Astrocyte (in vitro differentiated cells and primary cell): ENCODE data around the gene GPC3. TPM values are rescaled to one million over a fixed set of nuclear protein-coding genes. Genes with fewer than 3 reads are reported as not detected.

Experiments
- DNase-seq: peaks from one replicate; pipeline ENCODE4 v3.0.0-alpha.2; 2010; ENCODE audit warnings: low read depth
- FAIRE-seq: peaks from 2 replicates; lab custom pipeline; 2011; peaks lifted over from hg19 to GRCh38; lab: Jason Lieb, UNC
- H2AFZ ChIP-seq: 2 replicates; pipeline ENCODE4 v1.6.0; 2012; ENCODE audit warnings: low read depth, low read length, inconsistent platforms
- H3K27ac ChIP-seq: 2 replicates; pipeline ENCODE4 v1.5.1; 2011; ENCODE audit warnings: low read depth, low read length, inconsistent platforms
- H3K27me3 ChIP-seq: 2 replicates; pipeline ENCODE4 v1.6.0; 2011; ENCODE audit warnings: low read length, inconsistent platforms; ENCODE audit not compliant: insufficient read depth
- H3K36me3 ChIP-seq: 2 replicates; pipeline ENCODE4 v1.5.1; 2011; ENCODE audit warnings: low read length, inconsistent platforms; ENCODE audit not compliant: insufficient read depth
- H3K4me1 ChIP-seq: 2 replicates; pipeline ENCODE4 v1.5.1; 2011; ENCODE audit warnings: low read length, inconsistent platforms; ENCODE audit not compliant: insufficient read depth
- H3K4me2 ChIP-seq: 2 replicates; pipeline ENCODE4 v1.6.0; 2012; ENCODE audit warnings: low read length, inconsistent platforms
- H3K4me3 ChIP-seq: 2 replicates; pipeline ENCODE4 v1.5.1; 2011; ENCODE audit warnings: low read depth, mild to moderate bottlenecking, low read length, inconsistent platforms; ENCODE audit not compliant: insufficient read depth
- H3K79me2 ChIP-seq: 2 replicates; pipeline ENCODE4 v1.6.0; 2012; ENCODE audit warnings: mild to moderate bottlenecking, low read length, inconsistent platforms; ENCODE audit not compliant: insufficient read depth
- H3K9ac ChIP-seq: 2 replicates; pipeline ENCODE4 v1.6.0; 2012; ENCODE audit warnings: mild to moderate bottlenecking, low read length, inconsistent platforms
- H3K9me3 ChIP-seq: 2 replicates; pipeline ENCODE4 v1.5.1; 2012; ENCODE audit warnings: low read depth, mild to moderate bottlenecking, low read length, inconsistent platforms; ENCODE audit not compliant: insufficient read depth
- H4K20me1 ChIP-seq: 2 replicates; pipeline ENCODE4 v1.6.0; 2012; ENCODE audit warnings: low read length, inconsistent platforms; ENCODE audit not compliant: insufficient read depth
- H3K27ac Mint-ChIP-seq: one replicate; pipeline ENCODE4 v1.8.0; 2021; ENCODE audit warnings: mild to moderate bottlenecking, mixed read lengths; ENCODE audit not compliant: unreplicated experiment
- H3K27me3 Mint-ChIP-seq: one replicate; pipeline ENCODE4 v1.8.0; 2021; ENCODE audit warnings: low read depth, mixed read lengths; ENCODE audit not compliant: unreplicated experiment
- H3K36me3 Mint-ChIP-seq: one replicate; pipeline ENCODE4 v1.8.0; 2021; ENCODE audit warnings: low read depth, mixed read lengths; ENCODE audit not compliant: unreplicated experiment
- H3K4me1 Mint-ChIP-seq: one replicate; pipeline ENCODE4 v1.8.0; 2021; ENCODE audit warnings: low read depth, mixed read lengths; ENCODE audit not compliant: unreplicated experiment
- H3K4me3 Mint-ChIP-seq: one replicate; pipeline ENCODE4 v1.8.0; 2021; ENCODE audit warnings: mild to moderate bottlenecking, moderate library complexity, mixed read lengths; ENCODE audit not compliant: unreplicated experiment
- H3K9me3 Mint-ChIP-seq: one replicate; pipeline ENCODE4 v1.8.0; 2021; ENCODE audit warnings: mild to moderate bottlenecking, mixed read lengths; ENCODE audit not compliant: unreplicated experiment
- CTCF ChIP-seq: IDR thresholded peaks from 2 replicates; pipeline ENCODE4 v1.5.1; 2011; ENCODE audit warnings: low read depth, mild to moderate bottlenecking, inconsistent platforms, low read length, moderate library complexity; ENCODE audit not compliant: insufficient read depth
- EZH2 ChIP-seq: IDR thresholded peaks from 2 replicates; pipeline ENCODE4 v1.6.1; 2012; ENCODE audit warnings: mild to moderate bottlenecking, low read length, inconsistent platforms; ENCODE audit not compliant: insufficient read depth
- total RNA-seq: library from RNA; stranded (reverse); gene quantifications from 2 replicates; pipeline ENCODE4 v1.2.1, GENCODE V29; 2021

Gene GPC3
- total RNA-seq, 1 donor from 2014 or later = 8.2 TPM

- H2AFZ ChIP-seq = no peak overlapping the region
- no peaks in the 10 kb centered on the region for H3K9me3 ChIP-seq
- H3K79me2 ChIP-seq = no peaks in the 10 kb centered on the region
- no peak overlapping the region for H3K9ac ChIP-seq
- no peaks in the 10 kb centered on the region for H4K20me1 ChIP-seq
- H3K27me3 ChIP-seq = no peaks in the 10 kb centered on the region
- H3K4me1 ChIP-seq = no peaks in the 10 kb centered on the region
- Mint-ChIP-seq H3K27me3 (no peaks in the 10 kb centered on the region), H3K4me1 (no peaks in the 10 kb centered on the region), H3K4me3 (no peak overlapping the region), H3K36me3 (no peaks in the 10 kb centered on the region), H3K27ac (no peak overlapping the region), H3K9me3 (peaks cover 6% of the 10 kb centered on the region)
- FAIRE-seq = no peak
- TF ChIP-seq EZH2 (no peak), CTCF (no peak)
- no peak for DNase-seq
- no peak overlapping the region for H3K4me3 ChIP-seq
- H3K4me2 ChIP-seq = no peak overlapping the region
- no peak overlapping the region for H3K27ac ChIP-seq
- no peaks in the 10 kb centered on the region for H3K36me3 ChIP-seq
These were observed 116.1 kb downstream of the GPC3 start for GRCh38 chrX:133869270-133869669.

- no peak for FAIRE-seq
- Mint-ChIP-seq H3K27me3 (no peaks in the 10 kb centered on the region), H3K4me1 (no peaks in the 10 kb centered on the region), H3K36me3 (peaks cover 1% of the 10 kb centered on the region), H3K27ac (no peak overlapping the region), H3K9me3 (peaks cover 6% of the 10 kb centered on the region), H3K4me3 (no peak overlapping the region)
- Histone ChIP-seq H3K79me2 (no peaks in the 10 kb centered on the region), H3K4me2 (no peak overlapping the region), H3K27ac (no peak overlapping the region), H3K4me3 (no peak overlapping the region), H3K36me3 (no peaks in the 10 kb centered on the region), H3K9me3 (no peaks in the 10 kb centered on the region), H3K27me3 (no peaks in the 10 kb centered on the region), H4K20me1 (no peaks in the 10 kb centered on the region), H2AFZ (no peak overlapping the region), H3K4me1 (no peaks in the 10 kb centered on the region), H3K9ac (no peak overlapping the region)
- no peak for DNase-seq
- TF ChIP-seq EZH2 (no peak), CTCF (no peak)
These were observed 116.7 kb downstream of the GPC3 start for GRCh38 chrX:133868682-133869081.

DNA sequence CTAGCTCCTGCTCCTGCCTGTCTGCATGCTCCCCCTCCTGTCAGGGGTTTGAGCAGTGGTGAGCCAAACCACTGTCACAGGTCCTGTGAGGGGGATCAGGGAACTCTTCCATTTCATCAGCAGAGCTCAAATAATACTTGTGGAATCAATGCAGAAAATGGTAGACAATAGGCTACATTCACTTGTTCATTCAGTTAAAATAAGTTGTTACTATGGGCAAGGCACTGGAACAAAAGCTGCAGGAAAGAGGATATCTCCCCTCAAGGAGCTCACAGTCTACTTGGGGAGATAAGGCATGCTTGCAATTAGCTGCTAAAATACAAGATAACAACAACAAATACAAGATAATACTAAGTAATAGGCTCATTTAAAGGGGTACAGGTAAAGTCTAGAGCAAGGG is 117.1 kb downstream of the GPC3 start:
- Histone ChIP-seq H3K4me3 (no peak overlapping the region), H3K4me1 (no peaks in the 10 kb centered on the region), H3K27ac (no peak overlapping the region), H3K27me3 (no peaks in the 10 kb centered on the region), H3K36me3 (no peaks in the 10 kb centered on the region), H3K4me2 (no peak overlapping the region), H3K9me3 (no peaks in the 10 kb centered on the region), H3K9ac (no peak overlapping the region), H4K20me1 (no peaks in the 10 kb centered on the region), H3K79me2 (no peaks in the 10 kb centered on the region), H2AFZ (no peak overlapping the region)
- H3K4me1 Mint-ChIP-seq = no peaks in the 10 kb centered on the region
- no peaks in the 10 kb centered on the region for H3K27me3 Mint-ChIP-seq
- FAIRE-seq (no peak), DNase-seq (no peak)
- TF ChIP-seq EZH2 (no peak), CTCF (no peak)
- peaks cover 1% of the 10 kb centered on the region for H3K36me3 Mint-ChIP-seq
- H3K9me3 Mint-ChIP-seq = peaks cover 6% of the 10 kb centered on the region
- no peak overlapping the region for H3K27ac Mint-ChIP-seq
- H3K4me3 Mint-ChIP-seq = no peak overlapping the region
